GM19099 (cell line): ENCODE measurements around the gene SLC27A1.

Experiments
- POLR2A ChIP-seq: IDR thresholded peaks from 3 replicates; pipeline ENCODE4 v1.6.1; 2011; ENCODE audit warnings: low read depth; ENCODE audit not compliant: insufficient read length; ENCODE audit errors: extremely low read depth

The SLC27A1 gene

GRCh38 chr19:17534767-17535166 lies 64.4 kb downstream of the SLC27A1 start:
- TF ChIP-seq POLR2A = no peak

DNA sequence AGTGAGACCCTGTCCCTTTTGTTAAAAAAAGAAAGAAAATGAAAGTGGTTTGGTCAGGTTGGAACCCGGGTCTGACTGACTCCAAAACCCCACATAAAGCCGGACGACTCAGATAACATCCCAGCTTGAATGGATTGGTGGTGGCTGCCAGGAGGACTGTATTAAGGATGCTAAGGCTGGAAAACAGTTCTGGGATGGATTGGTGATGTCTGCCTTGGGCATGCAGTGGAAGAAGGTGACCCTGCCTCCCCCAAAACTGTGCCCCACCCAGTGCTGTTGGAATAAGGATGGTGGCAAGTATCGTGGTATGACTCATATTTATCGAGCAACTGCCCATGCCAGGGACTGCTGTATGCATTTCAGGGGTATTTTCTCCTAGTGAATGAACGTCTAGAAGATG lies 66.6 kb downstream of the SLC27A1 start:
- no peak for TF ChIP-seq POLR2A

GRCh38 chr19:17538684-17539237 lies 68.4 kb downstream of the SLC27A1 start:
- no peak for TF ChIP-seq POLR2A

GRCh38 chr19:17539238-17540117 lies 69.2 kb downstream of the SLC27A1 start:
- no peak for TF ChIP-seq POLR2A

- TF ChIP-seq POLR2A = no peak
Observed at GRCh38 chr19:17540174-17540573, 69.8 kb downstream of the SLC27A1 start.

DNA sequence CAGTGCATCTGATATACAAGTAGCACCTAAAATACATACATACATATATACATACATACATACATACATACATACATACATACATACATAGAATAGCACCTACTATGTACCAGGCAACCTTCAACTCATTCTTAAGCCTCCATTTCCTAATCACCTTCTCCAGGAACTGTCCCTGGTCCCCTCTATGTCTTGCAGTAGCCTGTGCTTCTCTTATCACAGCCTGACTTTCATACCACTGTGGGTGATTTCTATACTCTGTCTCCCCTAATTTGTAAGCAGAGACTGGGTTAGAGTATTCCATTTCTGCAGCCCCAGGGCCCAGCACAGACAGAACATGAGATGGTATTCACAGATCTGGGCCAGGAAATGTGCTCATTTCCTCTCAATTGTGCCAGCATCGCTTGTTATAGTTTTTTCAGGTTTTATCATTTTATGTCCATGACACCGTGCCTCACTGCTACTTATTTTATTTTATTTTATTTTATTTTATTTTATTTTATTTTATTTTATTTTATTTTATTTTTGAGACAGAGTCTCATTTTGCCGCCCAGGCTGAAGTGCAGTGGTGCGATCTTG lies 70.9 kb downstream of the SLC27A1 start:
- no peak for TF ChIP-seq POLR2A

- TF ChIP-seq POLR2A = no peak
Observed at GRCh38 chr19:17542042-17542441, 71.7 kb downstream of the SLC27A1 start.

- TF ChIP-seq POLR2A = no peak
Observed at GRCh38 chr19:17542793-17543582, 72.7 kb downstream of the SLC27A1 start.

DNA sequence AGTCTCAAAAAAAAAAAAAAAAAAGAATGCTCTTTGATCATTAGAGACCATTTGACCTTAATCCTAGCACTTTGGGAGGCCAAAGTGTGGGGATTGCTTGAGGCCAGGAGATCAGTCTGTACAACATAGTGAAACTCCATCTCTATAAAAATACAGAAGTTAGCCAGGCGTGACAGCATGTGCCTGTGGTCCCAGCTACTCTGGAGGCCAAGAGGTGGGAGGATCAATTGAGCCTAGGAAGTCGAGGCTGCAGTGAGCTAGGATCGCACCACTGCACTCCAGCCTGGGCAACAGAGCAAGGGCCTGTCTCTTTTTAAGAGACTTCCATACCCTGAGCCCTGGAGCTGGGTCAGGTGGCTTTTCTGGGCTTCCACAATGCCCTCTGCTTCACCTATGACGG lies 73.7 kb downstream of the SLC27A1 start:
- TF ChIP-seq POLR2A = no peak

DNA sequence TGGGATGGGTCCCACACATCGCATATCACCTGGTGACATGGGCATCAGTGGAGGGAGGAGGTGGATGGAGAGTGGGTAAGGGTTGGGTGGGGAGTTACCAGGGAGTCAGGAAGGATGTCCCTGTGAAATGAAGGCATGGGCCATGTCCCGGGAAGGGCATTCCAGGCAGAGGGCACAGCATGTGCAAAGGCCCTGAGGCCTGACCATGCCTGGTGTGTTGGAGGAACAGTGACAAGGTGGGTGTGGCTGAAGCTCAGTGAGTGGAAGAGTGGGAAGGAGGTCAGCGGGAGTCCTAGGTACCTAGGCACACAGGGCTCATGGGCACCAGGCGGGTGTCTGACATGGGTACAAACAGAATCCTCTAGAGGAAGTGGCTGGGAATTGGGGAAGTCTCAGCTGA lies 74.1 kb downstream of the SLC27A1 start:
- no peak for TF ChIP-seq POLR2A

GRCh38 chr19:17548145-17548544 lies 77.8 kb downstream of the SLC27A1 start:
- TF ChIP-seq POLR2A = no peak

DNA sequence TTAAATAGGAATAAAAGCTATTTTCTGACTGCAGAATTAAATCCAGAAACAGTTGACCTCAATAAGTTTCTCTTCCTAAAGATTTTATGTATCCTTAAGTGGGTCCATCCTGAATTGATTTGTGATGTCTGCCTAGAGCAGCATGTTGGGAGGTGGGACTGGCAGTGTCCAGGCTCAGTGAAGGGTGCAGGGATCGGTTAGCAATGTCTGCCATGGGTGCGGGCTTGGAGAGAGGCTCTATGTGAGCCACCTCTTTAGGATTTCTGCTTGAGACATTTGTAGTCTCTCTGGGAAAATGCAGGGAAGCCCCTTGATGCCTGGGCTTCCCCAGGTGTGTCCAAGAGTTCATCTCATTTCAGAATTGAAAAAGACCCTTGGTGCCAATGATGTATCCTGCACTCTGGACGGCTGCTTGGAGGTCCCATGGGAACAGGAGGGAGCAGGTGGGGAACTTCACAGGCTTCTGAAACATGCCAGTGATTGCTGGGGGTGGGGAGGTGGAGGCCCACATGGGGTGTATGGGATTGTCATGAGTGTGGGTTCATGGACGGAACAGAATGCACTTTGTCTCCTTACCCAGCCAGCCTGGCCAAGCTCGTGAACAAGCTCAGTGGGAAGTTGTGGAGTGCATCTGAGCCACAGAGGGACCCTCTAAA lies 78.9 kb downstream of the SLC27A1 start:
- no peak for TF ChIP-seq POLR2A

GRCh38 chr19:17550076-17550667 lies 79.8 kb downstream of the SLC27A1 start:
- no peak for TF ChIP-seq POLR2A

GRCh38 chr19:17553256-17553655 lies 82.9 kb downstream of the SLC27A1 start:
- no peak for TF ChIP-seq POLR2A
